Activated naive CD4-positive, alpha-beta T cell (primary cell): ENCODE measurements around the gene NFE2L3.
"Not testable (repeated sequence)": the region's sequence is repeated elsewhere in the genome, so short reads cannot be mapped to it uniquely, and the experiment has no call there.

ENCODE experiments used
- DNase-seq, 4 experiments: peaks; one replicate each; lab custom pipeline; 2025; lab: John Stamatoyannopoulos, UW

The NFE2L3 gene

GRCh38 chr7:26147030-26147429, 5.0 kb upstream of the NFE2L3 start:
- no peak for DNase-seq

DNA sequence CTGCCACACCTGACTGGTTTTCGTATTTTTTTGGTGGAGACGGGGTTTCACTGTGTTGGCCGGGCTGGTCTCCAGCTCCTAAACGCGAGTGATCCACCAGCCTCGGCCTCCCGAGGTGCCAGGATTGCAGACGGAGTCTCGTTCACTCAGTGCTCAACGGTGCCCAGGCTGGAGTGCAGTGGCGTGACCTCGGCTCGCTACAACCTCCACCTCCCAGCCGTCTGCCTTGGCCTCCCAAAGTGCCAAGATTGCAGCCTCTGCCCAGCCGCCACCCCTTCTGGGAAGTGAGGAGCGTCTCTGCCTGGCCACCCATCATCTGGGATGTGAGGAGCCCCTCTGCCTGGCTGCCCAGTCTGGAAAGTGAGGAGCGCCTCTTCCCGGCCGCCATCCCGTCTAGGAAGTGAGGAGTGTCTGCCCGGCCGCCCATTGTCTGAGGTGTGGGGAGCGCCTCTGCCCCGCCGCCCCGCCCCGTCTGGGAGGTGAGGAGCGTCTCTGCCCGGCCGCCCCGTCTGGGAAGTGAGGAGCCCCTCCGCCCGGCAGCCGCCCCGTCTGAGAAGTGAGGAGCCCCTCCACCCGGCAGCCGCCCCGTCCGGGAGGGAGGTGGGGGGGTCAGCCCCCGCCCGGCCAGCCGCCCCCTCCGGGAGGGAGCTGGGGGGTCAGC, 4.2 kb upstream of the NFE2L3 start:
- not testable (repeated sequence) for DNase-seq

GRCh38 chr7:26148307-26148700, 3.7 kb upstream of the NFE2L3 start:
- not testable (repeated sequence) for DNase-seq

GRCh38 chr7:26149391-26149977, 2.5 kb upstream of the NFE2L3 start:
- no peak for DNase-seq

DNA sequence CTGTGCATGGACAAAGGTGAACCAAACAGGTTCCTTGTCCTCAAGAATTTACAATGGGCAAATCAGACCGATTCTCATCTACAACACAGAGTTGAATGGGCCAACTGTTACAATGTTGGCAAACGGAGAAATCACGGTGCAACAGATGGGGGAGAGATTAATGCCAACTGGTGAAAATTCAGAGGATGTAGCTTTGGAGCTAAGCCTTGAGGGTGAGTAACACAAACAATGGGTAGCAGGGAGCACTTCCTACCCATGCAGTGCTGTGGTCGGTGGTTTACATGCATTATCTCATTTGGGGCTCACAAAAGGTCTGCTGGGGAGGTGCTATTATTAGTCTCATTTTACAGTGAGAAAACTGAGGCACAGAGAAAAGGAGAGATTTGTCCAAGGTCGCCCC, 902 bp upstream of the NFE2L3 start:
- DNase-seq, result no peak

GRCh38 chr7:26151650-26151952, 397 bp upstream of the NFE2L3 start:
- no peak for DNase-seq

- DNase-seq, result peak in 2 of 4 experiments; percentile 15 to 18
These were observed 813 bp downstream of the NFE2L3 start for GRCh38 chr7:26152782-26153240.

- DNase-seq, result no peak
These were observed 1.3 kb downstream of the NFE2L3 start for GRCh38 chr7:26153241-26153822.

DNA sequence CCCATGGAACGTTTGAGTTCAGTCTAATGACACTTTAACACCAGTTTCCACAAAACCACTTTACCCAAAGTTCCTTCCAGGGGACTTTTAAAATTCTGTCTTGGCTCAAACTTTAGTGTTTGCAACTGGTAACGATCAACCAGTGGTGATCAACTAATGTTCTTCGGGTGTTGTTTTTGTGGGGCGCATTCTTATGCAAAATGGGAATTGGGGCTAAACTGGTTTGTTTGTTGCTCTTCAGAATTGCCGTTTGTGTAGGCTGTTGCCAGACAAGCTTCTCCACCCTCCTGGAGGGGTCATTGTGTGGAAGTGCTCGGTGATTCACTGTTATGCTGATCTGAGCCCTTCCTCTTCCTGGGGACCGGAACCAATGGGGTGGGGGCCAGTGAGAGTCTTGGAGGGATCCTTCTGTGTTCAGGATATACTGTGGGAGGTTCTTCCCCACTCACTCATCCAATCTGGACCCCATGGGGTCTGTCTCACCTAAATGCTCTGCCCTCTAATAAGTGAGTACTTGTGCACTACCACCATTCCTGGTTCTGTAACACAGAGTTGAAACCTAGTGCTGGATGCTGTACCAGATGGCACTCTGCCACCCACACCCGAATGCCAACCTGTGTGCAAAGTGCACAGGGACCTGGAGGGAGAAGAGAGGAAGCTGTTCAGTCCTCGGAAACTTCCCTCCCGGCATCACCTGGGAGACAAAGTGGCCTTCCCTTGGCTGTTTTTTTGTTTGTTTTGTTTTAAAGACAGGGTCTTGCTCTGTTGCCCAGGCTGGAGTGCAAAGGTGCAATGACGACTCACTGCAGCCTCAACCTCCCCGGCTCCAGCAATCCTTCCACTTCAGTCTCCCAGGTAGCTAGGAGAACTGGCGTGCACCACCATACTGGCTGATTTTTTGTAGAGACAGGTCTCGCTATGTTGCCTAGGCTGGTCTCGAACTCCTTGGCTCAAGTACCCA, 2.1 kb downstream of the NFE2L3 start:
- no peak for DNase-seq

DNA sequence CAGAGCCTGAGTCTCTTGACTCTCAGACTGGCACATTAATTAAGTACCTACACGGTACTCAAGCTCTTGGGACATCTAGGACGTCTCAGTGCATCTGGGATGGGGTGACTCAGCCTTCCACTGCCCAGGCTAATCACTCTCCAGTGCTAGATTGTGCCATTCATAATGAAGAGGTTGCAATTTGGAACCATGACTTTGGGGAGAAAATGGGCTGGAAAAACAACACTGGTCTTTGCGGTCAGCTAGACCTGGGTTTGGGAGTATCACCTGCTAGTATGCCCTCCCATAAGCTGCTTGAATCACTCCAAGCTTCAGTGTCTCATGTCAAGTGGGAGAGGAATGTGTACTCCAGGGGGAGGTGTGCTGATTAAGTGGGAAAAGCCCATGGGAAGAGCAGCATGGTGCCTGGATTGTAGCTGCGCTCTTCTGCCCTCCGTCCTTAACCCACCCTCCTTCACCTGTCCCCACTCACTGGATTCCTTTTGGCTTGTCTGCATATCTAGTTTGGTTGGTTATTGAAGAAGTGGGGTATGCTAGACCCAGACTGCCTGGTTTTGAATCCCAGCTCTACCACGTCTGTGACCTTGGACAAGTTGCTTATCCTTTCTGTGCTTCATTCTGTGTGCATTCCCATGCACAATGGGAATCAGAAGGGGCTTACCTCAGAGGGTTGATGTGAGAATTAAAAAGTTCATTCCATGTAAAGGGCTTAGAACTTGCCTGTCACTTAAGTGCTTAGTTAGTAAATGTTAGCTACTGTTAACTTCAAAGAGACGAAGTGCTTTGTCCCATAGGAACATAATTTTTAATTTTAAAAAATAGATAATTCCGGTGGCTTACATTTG, 3.8 kb downstream of the NFE2L3 start:
- no peak for DNase-seq

DNA sequence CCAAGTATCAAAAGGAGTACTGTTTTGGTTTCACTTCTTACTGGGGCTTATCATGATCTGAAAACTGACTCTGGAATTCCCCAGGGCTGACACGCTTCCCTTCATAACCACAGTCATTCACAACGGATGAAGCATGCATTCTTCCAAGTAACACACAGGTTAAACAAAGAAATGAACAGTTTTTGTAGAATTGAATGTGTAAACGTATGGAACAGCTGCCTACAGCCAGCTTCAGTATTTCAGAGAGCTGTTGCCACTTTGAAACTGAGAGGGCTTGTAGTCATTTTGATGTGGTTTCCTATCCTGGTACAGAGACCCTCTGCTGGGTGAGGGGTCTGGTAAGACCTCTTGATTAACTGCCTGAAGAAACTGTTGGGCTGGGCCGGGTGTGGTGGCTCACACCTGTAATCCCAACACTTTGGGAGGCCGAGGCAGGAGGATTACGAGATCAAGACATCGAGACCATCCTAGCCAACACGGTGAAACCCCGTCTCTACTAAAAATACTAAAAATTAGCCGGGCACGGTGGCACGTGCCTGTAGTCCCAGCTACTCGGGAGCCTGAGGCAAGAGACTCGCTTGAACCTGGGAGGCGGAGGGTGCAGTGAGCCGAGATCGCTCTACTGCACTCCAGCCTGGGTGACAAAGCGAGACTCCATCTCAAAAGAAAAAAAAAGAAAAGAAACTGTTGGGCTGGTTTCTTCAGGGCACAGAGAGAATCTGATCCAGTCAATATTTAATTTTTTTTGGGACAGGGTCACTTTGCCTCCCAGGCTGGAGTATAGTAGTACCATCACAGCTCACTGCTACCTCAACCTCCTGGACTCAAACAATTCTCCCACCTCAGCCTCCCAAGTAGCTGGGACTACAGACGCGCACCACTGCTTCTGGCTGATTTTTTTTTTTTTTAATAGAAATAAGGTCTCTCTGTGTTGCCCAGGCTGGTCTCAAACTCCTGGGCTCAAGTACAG, 4.7 kb downstream of the NFE2L3 start:
- DNase-seq, result no peak

DNA sequence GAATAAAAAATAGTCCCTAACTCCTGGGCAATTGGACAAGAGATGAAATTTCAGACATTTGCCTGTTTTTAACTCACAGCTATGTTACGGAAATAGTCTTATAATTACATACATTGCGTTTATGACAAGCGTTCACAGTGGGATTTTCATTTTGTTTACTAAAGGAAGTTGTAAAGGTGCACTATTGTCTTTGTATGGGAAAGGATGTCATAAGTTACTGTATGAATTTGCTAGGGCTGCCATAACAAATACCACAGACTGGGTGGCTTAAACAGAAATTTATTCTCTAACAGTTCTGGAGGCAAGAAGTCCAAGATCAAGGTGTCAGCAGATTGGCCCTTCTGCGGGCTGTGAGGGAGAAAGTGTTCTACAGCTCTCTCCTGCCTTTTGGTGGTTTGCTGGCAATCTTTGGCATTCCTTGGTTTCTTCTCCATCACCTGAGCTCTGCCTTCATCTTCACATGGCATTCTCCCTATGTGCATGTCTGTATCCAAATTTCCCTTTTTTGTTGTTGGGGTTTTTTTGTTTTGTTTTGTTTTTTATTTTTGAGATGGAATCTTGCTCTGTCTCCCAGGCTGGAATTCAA, 5.6 kb downstream of the NFE2L3 start:
- DNase-seq, result no peak

- no peak for DNase-seq
These were observed 7.2 kb downstream of the NFE2L3 start for GRCh38 chr7:26159243-26159642.

- no peak for DNase-seq
These were observed 8.9 kb downstream of the NFE2L3 start for GRCh38 chr7:26160896-26161295.

GRCh38 chr7:26162431-26162830, 10.4 kb downstream of the NFE2L3 start:
- DNase-seq, result no peak

DNA sequence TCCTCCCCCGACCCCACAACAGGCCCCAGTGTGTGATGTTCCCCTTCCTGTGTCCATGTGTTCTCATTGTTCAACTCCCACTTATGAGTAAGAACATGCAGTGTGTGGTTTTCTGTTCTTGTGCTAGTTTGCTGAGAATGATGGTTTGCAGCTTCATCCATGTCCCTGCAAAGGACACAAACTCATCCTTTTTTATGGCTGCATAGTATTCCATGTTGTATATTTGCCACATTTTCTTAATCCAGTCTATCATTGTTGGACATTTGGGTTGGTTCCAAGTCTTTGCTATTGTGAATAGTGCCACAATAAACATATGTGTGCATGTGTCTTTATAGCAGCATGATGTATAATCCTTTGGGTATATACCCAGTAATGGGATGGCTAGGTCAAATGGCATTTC, 11.8 kb downstream of the NFE2L3 start:
- DNase-seq, result not testable (repeated sequence)

DNA sequence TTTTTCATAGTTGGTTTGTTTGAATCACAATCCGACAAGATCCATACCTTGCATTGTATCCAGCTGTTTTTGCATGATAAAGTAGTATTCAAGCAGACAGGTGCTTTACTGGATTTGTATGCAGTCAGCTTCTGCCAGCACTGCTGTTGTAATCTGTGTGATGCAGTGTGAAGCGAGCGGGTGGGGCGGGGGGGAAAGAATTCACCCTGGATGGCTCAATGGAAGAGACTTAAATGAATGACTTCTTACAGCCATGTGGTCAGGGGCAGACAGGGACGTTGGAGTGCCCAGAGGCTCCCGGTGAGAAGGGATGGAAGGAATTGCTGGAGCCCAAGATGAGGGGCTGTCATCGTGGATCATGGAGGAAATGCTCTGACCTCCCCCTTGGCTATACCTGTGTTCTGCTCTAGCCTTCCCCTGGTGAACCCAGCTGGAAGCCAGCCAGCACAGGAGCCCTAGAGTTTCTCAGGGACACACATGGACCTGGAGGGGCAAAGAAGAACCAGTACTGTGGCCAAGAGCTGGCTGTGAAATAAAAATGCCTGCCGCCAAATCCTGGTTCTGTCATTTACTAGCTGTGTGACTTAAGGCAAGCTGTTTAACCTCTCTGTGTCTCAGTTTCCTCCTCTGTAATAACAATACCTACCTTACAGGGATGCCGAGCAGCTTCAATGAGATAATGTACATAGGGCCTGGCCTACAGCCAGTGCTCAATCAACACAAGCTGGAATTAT, 14.1 kb downstream of the NFE2L3 start:
- DNase-seq, result no peak

- DNase-seq, result no peak
These were observed 14.8 kb downstream of the NFE2L3 start for GRCh38 chr7:26166684-26167266.
